Activated naive CD8-positive, alpha-beta T cell (primary cell): ENCODE results near the gene MS4A14.
"Not testable (repeated sequence)": the region's sequence is repeated elsewhere in the genome, so short reads cannot be mapped to it uniquely, and the experiment has no call there.

Experiments used
- H3K27ac Mint-ChIP-seq: one replicate; pipeline ENCODE4 v1.8.0; 2021; ENCODE audit warnings: mixed read lengths
- H3K27me3 Mint-ChIP-seq: one replicate; pipeline ENCODE4 v1.8.0; 2021; ENCODE audit warnings: mixed read lengths
- H3K36me3 Mint-ChIP-seq: one replicate; pipeline ENCODE4 v1.8.0; 2021; ENCODE audit warnings: mixed read lengths
- H3K4me1 Mint-ChIP-seq: one replicate; pipeline ENCODE4 v1.8.0; 2021; ENCODE audit warnings: low read depth, mixed read lengths
- H3K4me3 Mint-ChIP-seq: one replicate; pipeline ENCODE4 v1.8.0; 2021; ENCODE audit warnings: mild to moderate bottlenecking, mixed read lengths
- H3K9me3 Mint-ChIP-seq: one replicate; pipeline ENCODE4 v1.8.0; 2021; ENCODE audit warnings: low read depth, mixed read lengths

MS4A14 gene, protein sequence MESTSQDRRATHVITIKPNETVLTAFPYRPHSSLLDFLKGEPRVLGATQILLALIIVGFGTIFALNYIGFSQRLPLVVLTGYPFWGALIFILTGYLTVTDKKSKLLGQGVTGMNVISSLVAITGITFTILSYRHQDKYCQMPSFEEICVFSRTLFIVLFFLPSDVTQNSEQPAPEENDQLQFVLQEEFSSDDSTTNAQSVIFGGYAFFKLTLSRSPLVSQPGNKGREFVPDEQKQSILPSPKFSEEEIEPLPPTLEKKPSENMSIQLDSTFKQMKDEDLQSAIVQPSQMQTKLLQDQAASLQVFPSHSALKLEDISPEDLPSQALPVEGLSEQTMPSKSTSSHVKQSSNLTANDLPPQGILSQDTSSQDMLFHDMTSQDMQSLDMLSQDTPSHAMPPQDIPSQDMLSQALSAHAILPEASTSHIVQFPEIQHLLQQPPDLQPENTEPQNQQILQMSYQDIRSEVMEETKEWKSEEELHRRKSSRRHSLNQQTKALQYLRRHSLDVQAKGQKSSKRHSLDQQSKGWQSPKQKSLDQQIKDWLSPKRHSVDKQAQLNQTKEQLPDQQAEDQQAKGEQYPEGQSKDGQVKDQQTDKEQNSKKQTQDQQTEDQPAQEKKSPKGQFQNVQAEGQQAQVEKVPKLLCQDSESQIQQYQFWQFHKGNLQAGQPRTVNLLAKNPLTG

DNA sequence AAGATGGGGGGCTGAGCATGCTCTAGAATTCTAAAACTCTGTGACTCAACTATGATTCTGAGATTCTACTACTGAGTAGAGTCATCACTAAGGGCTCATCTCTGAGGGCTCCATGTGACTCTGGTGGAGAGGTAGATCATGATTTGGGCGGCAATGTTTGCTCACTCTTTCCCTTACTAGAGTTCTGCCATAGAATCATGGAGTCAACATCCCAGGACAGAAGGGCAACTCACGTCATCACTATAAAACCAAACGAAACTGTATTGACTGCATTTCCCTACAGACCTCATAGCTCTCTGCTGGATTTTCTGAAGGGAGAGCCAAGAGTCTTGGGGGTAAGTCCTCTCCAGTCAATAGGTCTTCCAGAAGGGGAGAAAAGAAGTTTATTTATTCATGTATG lies at the start of gene MS4A14:
MS4A14 (plus strand) TSS at position 78 of the 400 bp plus-strand sequence; CDS start at position 198, 120 bp downstream.
- Mint-ChIP-seq H3K27ac (no peak within 1 kb of the TSS), H3K9me3 (no peaks in the 10 kb centered on the region), H3K4me3 (no peak within 1 kb of the TSS), H3K4me1 (no peaks in the 10 kb centered on the region), H3K36me3 (no peaks in the 10 kb centered on the region), H3K27me3 (peaks cover 4% of the 10 kb centered on the region)

DNA sequence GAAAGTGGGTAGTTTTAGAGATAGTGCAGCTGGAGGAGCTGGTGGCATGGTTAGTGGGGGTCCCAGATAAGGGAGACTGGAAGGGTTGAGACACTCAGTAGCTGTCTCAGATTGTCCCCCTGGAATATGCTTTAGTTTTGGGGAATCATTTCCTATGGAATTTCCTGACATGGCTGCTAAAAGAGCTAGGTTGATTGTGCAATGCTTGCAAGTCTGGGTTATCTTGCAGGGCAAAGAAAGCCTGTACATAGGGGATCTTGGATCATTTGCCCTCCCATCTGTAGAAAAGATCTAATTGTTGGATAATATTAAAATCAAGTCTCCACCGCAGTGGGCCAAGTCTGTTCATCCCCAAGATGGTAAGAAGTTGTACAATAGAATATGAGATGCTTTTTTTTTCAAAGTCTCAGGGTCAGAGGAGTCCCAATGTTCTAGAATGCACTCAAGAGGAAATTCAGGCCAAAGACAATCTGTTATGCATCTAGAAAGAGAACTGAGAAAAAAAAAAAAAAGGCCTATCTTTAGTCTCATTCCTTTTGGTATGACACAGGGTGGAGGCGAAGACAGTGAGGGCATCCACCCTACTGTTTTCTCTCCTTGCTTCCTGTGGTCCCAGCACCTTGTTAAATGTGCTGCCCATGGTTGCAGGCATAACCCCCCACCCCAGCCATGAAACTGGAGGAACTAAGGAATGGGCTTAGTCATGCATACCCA lies 49.0 kb upstream of the MS4A14 start:
- Mint-ChIP-seq H3K4me3 (no peak overlapping the region), H3K27me3 (peaks cover 6% of the 10 kb centered on the region), H3K4me1 (no peaks in the 10 kb centered on the region), H3K27ac (no peak overlapping the region), H3K36me3 (no peaks in the 10 kb centered on the region), H3K9me3 (no peaks in the 10 kb centered on the region)

DNA sequence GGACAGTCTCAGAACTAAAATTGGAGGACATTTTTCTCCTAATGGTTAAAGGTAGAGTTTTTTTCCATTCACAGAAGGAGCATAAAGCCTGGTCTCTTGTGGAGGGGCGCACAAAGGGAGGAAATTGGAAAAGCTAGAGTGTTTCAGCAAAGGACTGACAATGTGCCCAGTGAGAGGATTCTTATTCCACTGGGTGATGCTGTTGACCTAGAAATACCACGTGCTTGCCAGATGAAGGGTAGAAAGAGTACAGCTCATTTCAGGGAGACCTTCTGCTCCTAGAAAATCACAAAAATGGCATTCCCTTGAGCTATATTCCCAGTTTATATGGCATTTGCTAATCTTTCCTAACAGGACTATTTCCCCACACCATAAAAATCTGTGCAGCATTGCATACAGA lies 48.1 kb upstream of the MS4A14 start:
- Mint-ChIP-seq H3K36me3 (no peaks in the 10 kb centered on the region), H3K27me3 (peaks cover 6% of the 10 kb centered on the region), H3K4me3 (no peak overlapping the region), H3K27ac (no peak overlapping the region), H3K9me3 (no peaks in the 10 kb centered on the region), H3K4me1 (no peaks in the 10 kb centered on the region)

DNA sequence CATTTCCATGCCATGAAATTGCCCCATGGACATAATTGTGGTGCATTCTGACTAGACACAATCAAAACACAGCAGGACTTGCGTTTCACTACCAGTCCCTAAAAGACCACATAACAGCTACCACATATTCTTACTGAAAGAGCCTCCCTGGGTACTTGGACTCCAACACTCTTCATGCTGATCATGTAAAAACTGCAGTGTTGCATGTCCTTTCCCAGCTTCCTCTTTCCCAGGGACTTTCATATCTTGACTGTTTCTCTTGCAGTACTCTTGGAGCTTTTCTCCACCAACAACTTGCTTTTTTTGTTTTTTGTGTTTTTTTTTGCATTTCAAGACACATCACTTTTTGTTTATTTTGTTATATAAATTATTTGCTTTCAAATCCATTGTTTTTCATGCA lies 46.3 kb upstream of the MS4A14 start:
- Mint-ChIP-seq H3K4me3 (no peak overlapping the region), H3K4me1 (no peaks in the 10 kb centered on the region), H3K27me3 (peaks cover 6% of the 10 kb centered on the region), H3K9me3 (no peaks in the 10 kb centered on the region), H3K36me3 (no peaks in the 10 kb centered on the region), H3K27ac (no peak overlapping the region)

DNA sequence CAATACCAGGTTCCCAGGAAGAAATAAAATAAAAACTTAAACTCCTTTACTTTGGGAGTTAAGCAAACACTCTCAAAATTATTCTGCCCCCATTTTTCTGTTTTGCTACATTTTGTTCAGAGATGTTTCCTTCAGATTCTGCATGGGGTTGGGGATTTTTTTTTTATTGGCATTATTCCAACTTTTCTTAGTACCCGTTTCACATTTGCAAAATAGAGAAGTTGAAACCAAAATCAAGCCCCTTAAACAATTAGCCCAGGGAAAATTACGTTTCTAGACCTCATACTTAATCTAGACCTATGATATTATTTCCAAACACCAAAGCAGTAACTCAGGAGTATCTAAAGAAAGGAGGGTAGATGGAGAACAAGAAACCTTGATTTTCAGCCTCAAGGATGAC lies 38.5 kb upstream of the MS4A14 start:
- Mint-ChIP-seq H3K9me3 (no peaks in the 10 kb centered on the region), H3K27me3 (peaks cover 3% of the 10 kb centered on the region), H3K4me1 (no peaks in the 10 kb centered on the region), H3K27ac (no peak overlapping the region), H3K4me3 (no peak overlapping the region), H3K36me3 (no peaks in the 10 kb centered on the region)

DNA sequence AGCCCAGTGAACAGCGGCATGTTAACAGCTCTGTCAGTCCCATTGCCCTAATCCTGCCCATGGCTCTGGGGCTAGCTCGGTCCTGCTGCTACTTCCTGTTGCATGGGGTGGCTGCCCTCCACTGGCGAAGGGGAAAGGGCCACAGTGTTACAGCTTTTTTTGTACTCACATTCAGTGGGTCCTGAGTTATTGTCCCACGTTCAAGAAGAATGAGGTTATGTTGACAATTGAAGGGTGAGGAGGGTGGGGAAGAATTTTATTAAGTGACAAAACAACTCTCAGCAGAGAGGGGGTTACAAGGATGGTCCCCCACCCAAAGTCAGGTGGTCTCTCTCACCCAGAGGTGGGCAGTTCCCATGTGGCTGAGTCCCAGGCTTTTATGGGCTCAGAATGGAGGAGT lies 35.6 kb upstream of the MS4A14 start:
- H3K9me3 Mint-ChIP-seq: no peaks in the 10 kb centered on the region
- H3K27ac Mint-ChIP-seq: no peak overlapping the region
- no peak overlapping the region for H3K4me3 Mint-ChIP-seq
- H3K4me1 Mint-ChIP-seq: no peaks in the 10 kb centered on the region
- peaks cover 11% of the 10 kb centered on the region for H3K27me3 Mint-ChIP-seq
- H3K36me3 Mint-ChIP-seq: no peaks in the 10 kb centered on the region

DNA sequence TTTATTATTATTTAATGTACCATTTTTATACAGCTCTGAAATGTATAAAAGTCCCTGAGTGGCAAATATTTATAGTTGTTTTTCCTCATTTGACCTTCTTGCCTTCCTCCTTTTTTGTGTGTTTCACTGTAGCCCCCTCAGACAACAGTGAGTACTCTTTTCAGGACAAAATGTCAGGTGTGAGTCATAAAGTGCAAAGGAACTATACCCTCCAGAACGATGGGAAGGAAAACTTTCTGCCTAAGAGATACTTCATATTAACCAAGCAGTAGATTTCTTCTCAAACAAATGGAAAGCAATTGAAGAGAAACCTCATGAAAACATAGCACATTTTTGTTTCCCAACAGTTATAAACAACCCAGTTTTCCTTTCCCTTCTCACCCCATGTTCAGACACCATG lies 34.0 kb upstream of the MS4A14 start:
- H3K4me1 Mint-ChIP-seq: no peaks in the 10 kb centered on the region
- no peak overlapping the region for H3K4me3 Mint-ChIP-seq
- peaks cover 11% of the 10 kb centered on the region for H3K27me3 Mint-ChIP-seq
- H3K36me3 Mint-ChIP-seq: no peaks in the 10 kb centered on the region
- no peaks in the 10 kb centered on the region for H3K9me3 Mint-ChIP-seq
- H3K27ac Mint-ChIP-seq: no peak overlapping the region

DNA sequence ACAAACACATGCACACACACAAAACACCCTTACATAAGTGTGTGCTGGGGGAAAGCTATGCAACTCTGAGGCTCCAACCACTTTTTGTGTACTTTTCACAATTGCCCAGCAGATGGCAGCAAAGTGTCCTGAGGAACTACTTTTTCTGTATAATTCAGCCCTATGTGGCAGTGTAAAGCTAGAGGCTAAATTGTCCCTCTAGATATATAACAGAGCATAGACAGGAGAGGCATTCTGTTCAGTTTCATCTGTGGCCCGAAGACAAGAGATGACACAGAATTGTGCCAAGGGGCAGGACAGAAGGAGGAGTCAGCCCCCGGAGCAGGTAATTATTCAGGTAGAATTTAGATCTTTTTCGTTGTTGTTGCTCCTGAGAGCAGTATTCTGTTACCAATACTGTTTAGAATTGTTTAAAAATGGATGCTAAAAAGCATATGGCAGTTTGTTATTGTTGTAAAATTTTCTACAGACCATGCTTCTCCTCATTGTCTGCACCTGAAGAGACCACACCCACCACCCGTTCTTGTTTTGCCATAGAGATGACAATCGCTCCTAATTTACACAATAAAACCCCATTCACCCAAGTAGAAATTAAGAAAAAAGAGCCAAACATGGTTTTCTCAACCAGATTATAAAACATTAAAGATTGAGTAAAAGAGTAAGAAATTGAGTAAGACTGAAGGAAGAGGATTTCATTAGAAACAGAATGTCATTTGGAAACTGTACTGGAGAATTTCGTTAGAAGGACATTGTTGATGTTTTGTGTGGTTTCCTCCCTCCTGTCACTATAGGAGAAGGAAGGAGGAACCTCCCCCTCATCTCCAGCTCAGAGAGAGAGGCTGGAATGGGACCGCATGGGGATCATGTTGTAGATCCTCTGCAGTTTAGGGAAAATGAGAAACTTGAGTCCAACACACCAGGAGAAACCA lies 32.5 kb upstream of the MS4A14 start:
- no peaks in the 10 kb centered on the region for H3K9me3 Mint-ChIP-seq
- H3K27ac Mint-ChIP-seq: no peak overlapping the region
- H3K4me3 Mint-ChIP-seq: no peak overlapping the region
- no peaks in the 10 kb centered on the region for H3K4me1 Mint-ChIP-seq
- peaks cover 11% of the 10 kb centered on the region for H3K27me3 Mint-ChIP-seq
- H3K36me3 Mint-ChIP-seq: no peaks in the 10 kb centered on the region

DNA sequence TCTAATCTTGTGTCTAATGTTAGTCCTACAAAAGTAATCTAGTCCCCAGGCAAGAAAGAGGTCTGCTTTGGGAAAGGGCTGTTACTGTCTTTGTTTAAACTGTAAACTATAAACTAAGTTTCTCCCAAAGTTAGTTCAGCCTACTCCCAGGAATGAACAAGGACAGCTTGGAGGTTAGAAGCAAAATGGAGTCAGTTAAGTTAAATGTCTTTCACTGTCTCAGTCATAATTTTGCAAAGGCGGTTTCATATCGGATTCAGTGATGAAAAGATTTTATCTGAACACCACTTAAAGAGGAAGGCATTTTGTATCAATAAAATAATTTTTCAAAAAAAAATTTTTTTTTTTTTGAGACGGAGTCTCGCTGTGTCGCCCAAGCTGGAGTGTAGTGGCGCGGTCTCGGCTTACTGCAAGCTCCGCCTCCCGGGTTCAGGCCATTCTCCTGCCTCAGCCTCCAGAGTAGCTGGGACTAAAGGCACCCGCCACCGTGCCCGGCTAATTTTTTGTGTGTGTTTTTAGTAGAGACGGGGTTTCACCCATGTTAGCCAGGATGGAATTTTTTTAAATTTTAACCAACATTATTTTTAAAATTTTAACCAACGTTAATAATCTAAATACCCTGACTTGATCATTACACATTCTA lies 29.9 kb upstream of the MS4A14 start:
- H3K4me1 Mint-ChIP-seq, H3K27me3 Mint-ChIP-seq, H3K4me3 Mint-ChIP-seq, H3K27ac Mint-ChIP-seq, H3K9me3 Mint-ChIP-seq, H3K36me3 Mint-ChIP-seq: not testable (repeated sequence)

DNA sequence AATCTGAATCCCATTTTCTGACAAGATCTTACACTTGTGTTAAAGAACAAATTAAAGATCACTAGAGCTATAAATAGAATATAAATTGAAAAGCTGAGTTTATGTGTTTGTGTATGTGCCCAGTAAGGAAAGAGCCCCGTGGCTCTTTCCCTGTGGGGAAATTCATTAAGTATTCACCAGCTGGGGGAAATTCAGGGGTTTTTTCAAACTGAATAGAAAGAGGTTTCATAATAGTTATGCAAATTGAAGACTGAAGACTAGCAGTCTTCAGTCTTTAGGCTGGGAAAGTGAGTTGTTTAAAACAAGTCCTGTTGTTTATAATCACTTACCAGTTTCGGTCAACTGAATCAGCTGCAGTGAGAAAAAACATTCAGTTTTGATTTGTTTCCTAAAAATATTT lies 29.2 kb upstream of the MS4A14 start:
- Mint-ChIP-seq H3K9me3 (no peaks in the 10 kb centered on the region), H3K4me3 (no peak overlapping the region), H3K4me1 (no peaks in the 10 kb centered on the region), H3K27me3 (peaks cover 8% of the 10 kb centered on the region), H3K27ac (no peak overlapping the region), H3K36me3 (no peaks in the 10 kb centered on the region)

DNA sequence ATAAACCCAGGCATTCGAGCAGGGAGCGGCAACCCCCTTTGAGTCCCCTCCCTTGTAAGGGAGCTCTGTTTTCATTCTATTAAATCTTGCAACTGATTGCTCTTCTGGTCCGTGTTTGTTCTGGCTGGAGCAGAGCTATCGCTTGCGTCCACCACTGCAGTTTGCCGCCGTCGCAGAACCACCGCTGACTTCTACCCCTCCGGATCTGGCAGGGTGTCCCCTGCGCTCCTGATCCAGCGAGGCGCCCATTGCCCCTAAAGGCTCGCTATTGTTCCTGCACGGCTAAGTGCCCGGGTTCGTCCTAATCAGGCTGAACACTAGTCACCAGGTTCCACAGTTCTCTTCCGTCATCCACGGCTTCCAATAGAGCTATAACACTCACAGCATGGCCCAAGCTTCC lies 28.4 kb upstream of the MS4A14 start:
- no peak overlapping the region for H3K4me3 Mint-ChIP-seq
- no peaks in the 10 kb centered on the region for H3K9me3 Mint-ChIP-seq
- H3K27ac Mint-ChIP-seq: no peak overlapping the region
- no peaks in the 10 kb centered on the region for H3K4me1 Mint-ChIP-seq
- no peaks in the 10 kb centered on the region for H3K36me3 Mint-ChIP-seq
- peaks cover 8% of the 10 kb centered on the region for H3K27me3 Mint-ChIP-seq

DNA sequence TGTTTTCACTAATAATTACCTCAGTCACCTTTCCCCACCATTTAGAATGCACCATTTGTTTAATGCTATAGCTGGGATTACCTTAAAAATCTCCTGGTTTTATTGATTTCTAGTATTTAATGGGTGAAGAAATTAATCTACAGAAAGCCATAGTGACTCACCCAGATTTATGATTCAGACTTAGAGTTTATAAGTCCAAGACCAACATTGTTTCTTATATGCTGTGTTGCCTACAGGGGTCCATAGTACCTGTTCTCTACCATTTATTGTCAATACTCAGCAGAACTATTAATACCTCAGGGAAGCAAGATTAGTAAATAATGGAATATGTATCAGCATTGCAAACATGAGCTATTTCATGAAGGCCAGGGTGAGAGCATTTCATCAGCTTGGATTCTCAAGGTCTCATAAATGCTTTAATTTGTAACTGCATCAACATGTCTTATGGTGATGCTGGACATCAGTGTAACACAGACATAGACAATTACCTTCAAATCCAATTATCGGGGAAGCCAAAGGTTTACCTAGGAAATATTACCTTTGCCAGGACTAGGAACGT lies 25.9 kb upstream of the MS4A14 start:
- Mint-ChIP-seq H3K27me3 (no peaks in the 10 kb centered on the region), H3K4me1 (no peaks in the 10 kb centered on the region), H3K36me3 (no peaks in the 10 kb centered on the region), H3K27ac (no peak overlapping the region), H3K4me3 (no peak overlapping the region), H3K9me3 (no peaks in the 10 kb centered on the region)

DNA sequence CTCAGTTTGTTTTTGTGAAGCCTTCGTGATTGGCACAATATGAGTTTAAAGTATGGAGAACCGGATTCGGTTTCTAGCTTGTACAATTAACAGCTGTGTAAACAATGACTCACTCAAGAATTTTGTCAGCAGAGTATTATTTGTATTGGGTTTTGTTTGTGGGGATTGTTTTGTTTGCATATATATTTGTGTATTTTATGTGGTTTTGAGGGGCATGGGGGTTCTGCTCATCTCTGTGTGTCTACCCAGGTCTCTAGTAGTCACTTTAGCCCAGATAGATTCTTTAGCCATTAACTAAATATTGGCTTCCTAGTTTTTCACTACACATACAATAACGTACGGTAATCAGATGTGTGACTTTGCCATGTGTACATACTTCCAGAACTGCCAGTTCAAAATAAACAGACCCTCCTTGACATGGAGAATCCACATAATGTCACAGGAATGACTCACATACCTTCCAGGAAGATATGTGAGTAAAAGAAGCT lies 25.4 kb upstream of the MS4A14 start:
- Mint-ChIP-seq H3K27me3 (no peaks in the 10 kb centered on the region), H3K9me3 (no peaks in the 10 kb centered on the region), H3K4me3 (no peak overlapping the region), H3K4me1 (no peaks in the 10 kb centered on the region), H3K36me3 (no peaks in the 10 kb centered on the region), H3K27ac (no peak overlapping the region)

DNA sequence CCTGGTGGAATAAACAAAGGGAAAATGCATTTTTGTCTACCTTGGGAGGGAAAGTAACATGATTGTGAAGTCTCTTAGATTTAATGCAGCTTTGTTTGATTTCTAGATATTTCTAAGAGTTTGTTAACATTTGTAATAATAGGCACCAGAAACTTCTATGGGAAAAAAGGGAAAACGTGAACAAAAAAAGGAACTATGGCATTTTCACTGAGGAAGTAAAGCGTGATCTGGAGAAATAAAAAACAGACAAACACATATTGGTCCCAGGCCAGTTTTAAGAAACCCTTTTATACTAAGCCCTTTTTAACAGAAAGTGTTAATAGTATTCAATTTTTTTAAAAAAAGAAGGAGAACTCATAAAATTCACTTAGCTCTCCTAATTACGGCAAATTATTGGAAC lies 24.9 kb upstream of the MS4A14 start:
- Mint-ChIP-seq H3K9me3 (no peaks in the 10 kb centered on the region), H3K27ac (no peak overlapping the region), H3K27me3 (no peaks in the 10 kb centered on the region), H3K4me1 (no peaks in the 10 kb centered on the region), H3K36me3 (no peaks in the 10 kb centered on the region), H3K4me3 (no peak overlapping the region)
